Liver (tissue), 3 donors: Measurements from ENCODE around the gene NIPBL.

ENCODE experiments used
- GABPA ChIP-seq, 2 donors: IDR thresholded peaks in 1 of 2; conservative IDR thresholded peaks in 1 of 2; 2 replicates each; pipeline ENCODE4 v1.6.1; 2016; ENCODE audit warnings: antibody characterized with exemption in 2 of 2, mild to moderate bottlenecking in 1 of 2, moderate library complexity in 1 of 2
- TAF1 ChIP-seq: conservative IDR thresholded peaks from 2 replicates; pipeline ENCODE4 v1.6.1; 2016; ENCODE audit warnings: antibody characterized with exemption, mild to moderate bottlenecking
- TF ChIP-seq, protein P1 (sequence below): IDR thresholded peaks from 2 replicates; pipeline ENCODE4 v1.6.1; 2016; ENCODE audit warnings: antibody characterized with exemption
- TF ChIP-seq, protein P2 (sequence below): fragments of 150-350 bp; IDR thresholded peaks from 2 replicates; pipeline ENCODE4 v1.5.1; 2017; ENCODE audit warnings: improper control_type of control experiment, low read depth, low read length; ENCODE audit not compliant: missing input control
- donor health status: healthy.
- donor health status: healthy.

GRCh38 chr5:36928947-36929346, 52.4 kb downstream of the NIPBL start:
- TF ChIP-seq, protein P1, sequence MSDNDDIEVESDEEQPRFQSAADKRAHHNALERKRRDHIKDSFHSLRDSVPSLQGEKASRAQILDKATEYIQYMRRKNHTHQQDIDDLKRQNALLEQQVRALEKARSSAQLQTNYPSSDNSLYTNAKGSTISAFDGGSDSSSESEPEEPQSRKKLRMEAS, result no peak
- TF ChIP-seq, protein P2, sequence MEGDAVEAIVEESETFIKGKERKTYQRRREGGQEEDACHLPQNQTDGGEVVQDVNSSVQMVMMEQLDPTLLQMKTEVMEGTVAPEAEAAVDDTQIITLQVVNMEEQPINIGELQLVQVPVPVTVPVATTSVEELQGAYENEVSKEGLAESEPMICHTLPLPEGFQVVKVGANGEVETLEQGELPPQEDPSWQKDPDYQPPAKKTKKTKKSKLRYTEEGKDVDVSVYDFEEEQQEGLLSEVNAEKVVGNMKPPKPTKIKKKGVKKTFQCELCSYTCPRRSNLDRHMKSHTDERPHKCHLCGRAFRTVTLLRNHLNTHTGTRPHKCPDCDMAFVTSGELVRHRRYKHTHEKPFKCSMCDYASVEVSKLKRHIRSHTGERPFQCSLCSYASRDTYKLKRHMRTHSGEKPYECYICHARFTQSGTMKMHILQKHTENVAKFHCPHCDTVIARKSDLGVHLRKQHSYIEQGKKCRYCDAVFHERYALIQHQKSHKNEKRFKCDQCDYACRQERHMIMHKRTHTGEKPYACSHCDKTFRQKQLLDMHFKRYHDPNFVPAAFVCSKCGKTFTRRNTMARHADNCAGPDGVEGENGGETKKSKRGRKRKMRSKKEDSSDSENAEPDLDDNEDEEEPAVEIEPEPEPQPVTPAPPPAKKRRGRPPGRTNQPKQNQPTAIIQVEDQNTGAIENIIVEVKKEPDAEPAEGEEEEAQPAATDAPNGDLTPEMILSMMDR, result no peak
- no peak for TF ChIP-seq GABPA (IDR thresholded peaks at IDR 0.05 in 1 of 2, conservative IDR thresholded peaks at IDR 0.05 in 1 of 2)
- TF ChIP-seq TAF1, result no peak
